ENCODE data around the gene DLG3.

Gene DLG3

GRCh38 chrX:70476934-70477733, 32.5 kb downstream of the DLG3 start:
- peaks cover 6% of the 10 kb centered on the region for H3K4me1 ChIP-seq (ENCODE audit: control insufficient read depth, insufficient read depth, low read length)
- no peak overlapping the region for H3K27ac ChIP-seq (ENCODE audit: low read length)
- H3K4me3 ChIP-seq (ENCODE audit: low read length) = no peak overlapping the region
- no peaks in the 10 kb centered on the region for H3K27me3 ChIP-seq (ENCODE audit: control insufficient read depth, insufficient read depth, low read length)
- no peaks in the 10 kb centered on the region for H3K9me3 ChIP-seq (ENCODE audit: control insufficient read depth, insufficient read depth, low read length)
- no peaks in the 10 kb centered on the region for H3K36me3 ChIP-seq (ENCODE audit: control insufficient read depth, insufficient read depth, low read length)
- no peak for DNase-seq (ENCODE audit: low read depth, low spot score)
- no CpG with 5 or more reads among the region's 13 CpGs for WGBS (ENCODE audit: insufficient coverage, insufficient read length)

DNA sequence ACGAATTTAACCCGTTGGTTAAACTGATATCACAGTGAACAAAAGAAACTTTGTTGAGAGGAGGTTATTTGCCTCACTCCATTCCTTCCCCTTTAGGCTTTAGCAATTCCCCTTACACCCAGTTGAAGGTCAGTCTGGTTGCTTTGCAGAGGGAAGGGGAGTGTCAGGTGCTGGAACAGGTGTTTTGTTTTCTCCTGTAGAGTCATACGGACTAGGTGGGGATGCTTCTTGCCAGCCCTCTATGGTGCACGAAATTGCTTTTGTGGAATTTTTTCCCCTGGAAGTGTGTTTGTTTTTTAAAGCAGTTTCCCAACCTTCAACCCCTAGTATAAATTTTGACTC, 33.1 kb downstream of the DLG3 start:
- Histone ChIP-seq H3K27ac (ENCODE audit: low read length) (no peak overlapping the region), H3K36me3 (ENCODE audit: control insufficient read depth, insufficient read depth, low read length) (no peaks in the 10 kb centered on the region), H3K9me3 (ENCODE audit: control insufficient read depth, insufficient read depth, low read length) (no peaks in the 10 kb centered on the region), H3K4me1 (ENCODE audit: control insufficient read depth, insufficient read depth, low read length) (peaks cover 6% of the 10 kb centered on the region), H3K4me3 (ENCODE audit: low read length) (no peak overlapping the region), H3K27me3 (ENCODE audit: control insufficient read depth, insufficient read depth, low read length) (no peaks in the 10 kb centered on the region)
- WGBS (ENCODE audit: insufficient coverage, insufficient read length) = no CpG with 5 or more reads among the region's 4 CpGs
- DNase-seq (ENCODE audit: low read depth, low spot score) = no peak

DNA sequence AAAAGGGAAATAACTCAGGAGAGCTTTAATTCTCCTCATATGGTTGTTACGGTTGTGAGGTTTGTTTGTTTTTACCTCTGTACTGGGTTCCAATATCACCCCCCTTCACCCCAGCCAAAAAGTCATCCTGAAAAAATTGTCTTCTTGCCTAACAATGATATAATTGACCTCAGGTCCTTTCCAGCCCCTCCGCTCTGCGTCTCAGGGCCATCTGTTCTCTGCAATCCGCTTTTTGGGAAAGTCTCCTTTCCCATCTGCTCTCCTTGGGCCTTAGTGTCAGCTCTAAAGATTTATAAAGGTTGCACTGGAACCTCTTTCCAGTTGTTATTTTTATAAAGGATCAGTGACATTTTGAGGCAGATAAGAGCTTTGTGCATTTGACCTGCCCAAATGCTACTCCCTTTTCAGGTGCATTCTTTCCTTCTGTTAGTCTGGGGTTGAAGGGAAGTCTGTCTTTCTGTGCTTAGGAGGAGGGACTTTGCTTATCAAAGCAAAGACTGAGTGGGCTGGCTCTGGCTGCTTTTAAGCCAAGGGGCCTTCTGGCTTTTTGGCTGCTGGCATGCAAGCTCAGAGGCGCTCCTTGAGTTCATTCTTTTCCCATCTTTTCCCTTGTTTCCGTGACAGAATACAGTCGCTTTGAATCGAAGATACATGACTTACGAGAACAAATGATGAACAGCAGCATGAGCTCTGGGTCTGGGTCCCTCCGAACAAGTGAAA, 34.1 kb downstream of the DLG3 start:
- Histone ChIP-seq H3K9me3 (ENCODE audit: control insufficient read depth, insufficient read depth, low read length) (no peaks in the 10 kb centered on the region), H3K27me3 (ENCODE audit: control insufficient read depth, insufficient read depth, low read length) (no peaks in the 10 kb centered on the region), H3K36me3 (ENCODE audit: control insufficient read depth, insufficient read depth, low read length) (no peaks in the 10 kb centered on the region), H3K4me3 (ENCODE audit: low read length) (no peak overlapping the region), H3K27ac (ENCODE audit: low read length) (no peak overlapping the region), H3K4me1 (ENCODE audit: control insufficient read depth, insufficient read depth, low read length) (peaks cover 6% of the 10 kb centered on the region)
- no CpG with 5 or more reads among the region's 10 CpGs for WGBS (ENCODE audit: insufficient coverage, insufficient read length)
- DNase-seq (ENCODE audit: low read depth, low spot score) = no peak

GRCh38 chrX:70479247-70479921, 34.7 kb downstream of the DLG3 start:
- DNase-seq (ENCODE audit: low read depth, low spot score) = no peak
- Histone ChIP-seq H3K36me3 (ENCODE audit: control insufficient read depth, insufficient read depth, low read length) (no peaks in the 10 kb centered on the region), H3K27me3 (ENCODE audit: control insufficient read depth, insufficient read depth, low read length) (no peaks in the 10 kb centered on the region), H3K9me3 (ENCODE audit: control insufficient read depth, insufficient read depth, low read length) (no peaks in the 10 kb centered on the region), H3K4me1 (ENCODE audit: control insufficient read depth, insufficient read depth, low read length) (peaks cover 6% of the 10 kb centered on the region), H3K27ac (ENCODE audit: low read length) (no peak overlapping the region), H3K4me3 (ENCODE audit: low read length) (no peak overlapping the region)
- WGBS (ENCODE audit: insufficient coverage, insufficient read length) = no CpG with 5 or more reads among the region's 4 CpGs

GRCh38 chrX:70479922-70480659, 35.5 kb downstream of the DLG3 start:
- Histone ChIP-seq H3K27me3 (ENCODE audit: control insufficient read depth, insufficient read depth, low read length) (no peaks in the 10 kb centered on the region), H3K9me3 (ENCODE audit: control insufficient read depth, insufficient read depth, low read length) (no peaks in the 10 kb centered on the region), H3K4me1 (ENCODE audit: control insufficient read depth, insufficient read depth, low read length) (peaks cover 6% of the 10 kb centered on the region), H3K36me3 (ENCODE audit: control insufficient read depth, insufficient read depth, low read length) (no peaks in the 10 kb centered on the region), H3K27ac (ENCODE audit: low read length) (no peak overlapping the region), H3K4me3 (ENCODE audit: low read length) (no peak overlapping the region)
- DNase-seq (ENCODE audit: low read depth, low spot score) = no peak
- WGBS (ENCODE audit: insufficient coverage, insufficient read length) = no CpG with 5 or more reads among the region's 6 CpGs

DNA sequence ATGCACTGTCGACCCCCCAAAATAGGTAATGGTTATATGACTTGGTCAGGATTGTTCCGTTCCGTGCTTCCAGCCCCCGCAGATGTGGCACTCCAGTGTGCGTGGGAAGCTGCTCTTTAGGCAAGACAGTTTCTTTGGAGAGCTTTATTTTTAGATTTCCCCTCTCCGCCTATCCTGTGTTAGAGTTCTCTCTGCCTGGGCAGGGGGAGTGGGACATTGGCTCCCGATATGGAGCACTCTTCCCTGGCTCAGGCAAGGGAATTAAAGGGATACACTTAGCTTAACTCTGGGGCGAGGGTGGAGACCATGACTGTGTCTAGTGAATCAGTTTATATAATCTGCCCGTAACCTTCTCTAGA, 36.0 kb downstream of the DLG3 start:
- Histone ChIP-seq H3K4me3 (ENCODE audit: low read length) (no peak overlapping the region), H3K27ac (ENCODE audit: low read length) (no peak overlapping the region), H3K36me3 (ENCODE audit: control insufficient read depth, insufficient read depth, low read length) (no peaks in the 10 kb centered on the region), H3K27me3 (ENCODE audit: control insufficient read depth, insufficient read depth, low read length) (no peaks in the 10 kb centered on the region), H3K4me1 (ENCODE audit: control insufficient read depth, insufficient read depth, low read length) (peaks cover 6% of the 10 kb centered on the region), H3K9me3 (ENCODE audit: control insufficient read depth, insufficient read depth, low read length) (no peaks in the 10 kb centered on the region)
- no peak for DNase-seq (ENCODE audit: low read depth, low spot score)
- whole genome bisulfite sequencing (ENCODE audit: insufficient coverage, insufficient read length) = no CpG with 5 or more reads among the region's 9 CpGs

GRCh38 chrX:70481471-70482270, 37.0 kb downstream of the DLG3 start:
- Histone ChIP-seq H3K4me1 (ENCODE audit: control insufficient read depth, insufficient read depth, low read length) (peaks cover 6% of the 10 kb centered on the region), H3K9me3 (ENCODE audit: control insufficient read depth, insufficient read depth, low read length) (no peaks in the 10 kb centered on the region)

GRCh38 chrX:70482300-70482699, 37.7 kb downstream of the DLG3 start:
- Histone ChIP-seq H3K27ac (ENCODE audit: low read length) (no peak overlapping the region), H3K4me3 (ENCODE audit: low read length) (no peak overlapping the region), H3K4me1 (ENCODE audit: control insufficient read depth, insufficient read depth, low read length) (peaks cover 5% of the 10 kb centered on the region), H3K27me3 (ENCODE audit: control insufficient read depth, insufficient read depth, low read length) (no peaks in the 10 kb centered on the region), H3K36me3 (ENCODE audit: control insufficient read depth, insufficient read depth, low read length) (no peaks in the 10 kb centered on the region), H3K9me3 (ENCODE audit: control insufficient read depth, insufficient read depth, low read length) (no peaks in the 10 kb centered on the region)
- no peak for DNase-seq (ENCODE audit: low read depth, low spot score)
- no CpG with 5 or more reads among the region's 2 CpGs for WGBS (ENCODE audit: insufficient coverage, insufficient read length)

More at GRCh38 chrX:70481471-70482270, 37.0 kb downstream of the DLG3 start:
- no peak for DNase-seq (ENCODE audit: low read depth, low spot score)
- H3K4me3 ChIP-seq (ENCODE audit: low read length) = no peak overlapping the region
- no peaks in the 10 kb centered on the region for H3K27me3 ChIP-seq (ENCODE audit: control insufficient read depth, insufficient read depth, low read length)
- no peaks in the 10 kb centered on the region for H3K36me3 ChIP-seq (ENCODE audit: control insufficient read depth, insufficient read depth, low read length)
- no peak overlapping the region for H3K27ac ChIP-seq (ENCODE audit: low read length)
- WGBS (ENCODE audit: insufficient coverage, insufficient read length) = no CpG with 5 or more reads among the region's 8 CpGs

DNA sequence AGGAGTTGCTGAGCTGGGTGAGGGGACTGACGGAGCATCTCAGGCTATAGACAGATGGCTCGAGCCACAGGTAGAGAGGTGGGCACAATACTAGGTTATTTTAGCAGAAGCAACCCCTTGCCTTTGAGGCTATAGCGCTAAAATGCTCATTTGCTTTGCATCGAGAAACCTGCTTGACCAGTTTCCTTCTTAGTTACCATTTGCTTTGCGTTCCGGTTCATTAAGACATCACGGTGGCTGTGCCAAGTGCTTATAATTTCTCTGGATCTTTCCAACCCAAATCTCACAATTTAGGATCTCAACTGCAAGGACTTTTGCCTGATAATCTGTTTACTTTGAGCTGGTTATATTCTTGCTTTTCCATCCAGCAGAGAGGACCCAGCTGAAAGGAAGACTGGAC, 40.8 kb downstream of the DLG3 start:
- Histone ChIP-seq H3K27me3 (ENCODE audit: control insufficient read depth, insufficient read depth, low read length) (no peaks in the 10 kb centered on the region), H3K4me3 (ENCODE audit: low read length) (no peak overlapping the region), H3K4me1 (ENCODE audit: control insufficient read depth, insufficient read depth, low read length) (peaks cover 2% of the 10 kb centered on the region), H3K9me3 (ENCODE audit: control insufficient read depth, insufficient read depth, low read length) (no peaks in the 10 kb centered on the region), H3K27ac (ENCODE audit: low read length) (no peak overlapping the region), H3K36me3 (ENCODE audit: control insufficient read depth, insufficient read depth, low read length) (no peaks in the 10 kb centered on the region)
- DNase-seq (ENCODE audit: low read depth, low spot score) = no peak
- no CpG with 5 or more reads among the region's 7 CpGs for WGBS (ENCODE audit: insufficient coverage, insufficient read length)

Measured in iPS DF 6.9 (cell line).